Tibial artery (tissue), 4 donors: ENCODE measurements around the gene ABL1.
A peak's percentile ranks its signal among the peaks of the same experiment; 100 is the strongest.

Experiments
- DNase-seq, 2 donors: peaks; one replicate each; pipeline ENCODE4 v3.0.0-alpha.2; 2019
- H3K27ac ChIP-seq, 2 donors: fragments of 200-600 bp; sonication (generic) in 1 of 2; 1 replicate in 1 of 2; 2 replicates in 1 of 2; pipeline ENCODE4 v1.5.1; 2018 to 2019; ENCODE audit warnings: mild to moderate bottlenecking in 1 of 2
- H3K27me3 ChIP-seq, 2 donors: fragments of 200-600 bp; sonication (generic) in 1 of 2; one replicate each; pipeline versions ENCODE4 v1.5.1 to v1.6.0; 2016 to 2019
- H3K36me3 ChIP-seq, 3 donors: fragments of 200-600 bp; sonication (generic) in 2 of 3; one replicate each; pipeline ENCODE4 v1.5.1; 2016 to 2019; ENCODE audit warnings: mild to moderate bottlenecking in 2 of 3
- H3K4me1 ChIP-seq, 4 donors: fragments of 200-600 bp; sonication (generic) in 2 of 4; 1 replicate in 3 of 4; 2 replicates in 1 of 4; pipeline ENCODE4 v1.5.1; 2016 to 2019
- H3K4me3 ChIP-seq, 2 donors: fragments of 200-600 bp; sonication (generic) in 1 of 2; 1 replicate in 1 of 2; 2 replicates in 1 of 2; pipeline ENCODE4 v1.5.1; 2018 to 2019; ENCODE audit warnings: mild to moderate bottlenecking in 2 of 2
- H3K9me3 ChIP-seq, 3 donors: fragments of 200-600 bp; sonication (generic) in 1 of 3; one replicate each; pipeline ENCODE4 v1.5.1; 2016 to 2019
- CTCF ChIP-seq, 2 experiments: fragments of 200-600 bp in 1 of 2; fragments of 450-650 bp in 1 of 2; IDR thresholded peaks; one replicate each; pipeline ENCODE4 v1.5.1; 2017 to 2019; ENCODE audit warnings: antibody characterized with exemption in 2 of 2, mild to moderate bottlenecking in 1 of 2, moderate library complexity in 1 of 2
- intact Hi-C: fragments of 100-400 bp; cut with DNase I; formaldehyde crosslinking; loops from one replicate; pipeline ENCODE4 v1.15.0; 2023; ENCODE audit warnings: low total_unique reads

ABL1 gene

GRCh38 chr9:130911254-130912049 lies 76.4 kb downstream of the ABL1 start:
- no peak for DNase-seq
- no peak overlapping the region for H3K27ac ChIP-seq
- H3K4me1 ChIP-seq = peaks cover 0 to 8% (median 4%) of the 10 kb centered on the region in 4 donors
- no peaks in the 10 kb centered on the region for H3K9me3 ChIP-seq
- no peak overlapping the region for H3K4me3 ChIP-seq
- no peak for TF ChIP-seq CTCF (IDR thresholded peaks at IDR 0.05)
- intact Hi-C loops = no loop called here
- peaks cover 0 to 31% of the 10 kb centered on the region in 2 donors for H3K27me3 ChIP-seq
- no peaks in the 10 kb centered on the region for H3K36me3 ChIP-seq

DNA sequence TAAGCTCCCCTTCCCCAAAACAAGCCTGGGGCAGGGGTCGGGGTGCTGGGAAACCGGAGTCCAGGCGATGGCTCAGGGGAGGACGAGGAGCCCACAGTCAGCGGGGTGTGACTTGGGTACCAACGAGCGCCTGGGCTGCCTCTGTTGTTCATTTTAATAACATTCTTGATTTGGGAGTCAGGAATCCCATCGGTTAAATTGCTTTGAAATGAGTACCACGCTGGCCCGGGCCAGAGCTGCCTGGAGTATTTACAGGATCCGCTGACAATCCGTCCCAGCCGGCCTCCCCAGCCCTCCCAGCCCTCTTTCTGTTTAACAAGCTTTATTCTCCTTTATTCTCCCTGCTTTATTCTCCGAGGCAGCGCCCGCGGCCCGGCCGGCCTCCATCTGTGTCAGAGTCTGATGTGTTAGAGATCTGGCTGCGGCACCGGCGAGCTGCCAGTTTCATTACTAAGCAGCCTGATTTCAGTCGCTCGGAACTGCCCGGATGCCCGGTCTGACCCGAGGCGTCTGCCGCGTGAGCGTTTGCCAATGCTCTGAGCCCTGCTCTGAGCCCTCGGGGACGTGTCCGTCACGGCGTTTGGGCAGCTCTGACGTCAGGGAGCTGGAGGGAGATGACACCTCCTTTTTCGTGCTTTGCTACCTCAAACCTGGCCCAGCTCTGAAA lies 78.0 kb downstream of the ABL1 start:
- peak; percentile 58 to 86 for DNase-seq
- H3K27ac ChIP-seq = no peak overlapping the region

DNA sequence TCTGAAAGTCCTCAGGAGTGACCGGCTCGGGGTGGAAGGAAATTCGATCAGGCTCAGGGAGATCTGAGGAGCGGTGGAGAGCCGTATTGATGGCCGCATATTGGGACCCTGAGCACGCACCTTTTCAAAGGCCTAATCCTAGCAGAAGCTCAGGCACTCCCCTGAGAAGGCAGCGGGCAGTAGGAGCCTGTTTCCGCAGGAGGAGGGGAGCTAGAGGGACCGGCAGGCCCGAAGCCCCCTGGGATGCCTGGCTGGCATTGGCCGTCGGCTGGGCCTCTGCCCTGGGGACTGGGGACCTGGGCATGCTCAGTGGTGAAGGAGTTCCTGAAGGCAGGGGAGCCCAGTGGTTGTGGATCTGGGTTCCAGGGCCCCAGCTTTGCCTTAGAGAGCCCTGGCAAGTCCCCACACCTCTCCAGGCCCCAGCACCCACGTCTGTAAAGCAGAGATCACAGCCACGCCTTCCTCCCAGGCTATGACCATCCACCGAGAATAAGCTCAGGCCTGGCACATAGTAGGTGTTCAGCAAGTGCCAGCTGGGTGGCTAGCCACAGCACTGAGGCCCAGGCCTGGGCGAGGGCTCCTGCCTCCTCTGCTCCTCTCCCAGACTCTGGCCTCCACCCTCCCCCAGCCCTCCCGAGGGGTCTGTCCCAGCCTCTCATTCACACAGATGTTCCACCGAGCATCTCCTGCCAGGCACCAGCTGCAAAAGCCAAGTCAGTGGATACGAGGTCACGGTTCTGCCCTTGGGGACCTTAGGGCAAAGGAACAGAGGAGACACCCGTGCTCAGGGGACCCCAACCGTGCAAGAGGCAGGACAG lies 78.8 kb downstream of the ABL1 start:
- TF ChIP-seq CTCF (IDR thresholded peaks at IDR 0.05) = no peak
- Histone ChIP-seq H3K27ac (no peak overlapping the region), H3K36me3 (no peaks in the 10 kb centered on the region), H3K4me3 (peak overlapping the region in 1 of 2 donors; percentile 39), H3K9me3 (no peaks in the 10 kb centered on the region), H3K27me3 (peaks cover 0 to 38% of the 10 kb centered on the region in 2 donors), H3K4me1 (peaks cover 0 to 8% (median 5%) of the 10 kb centered on the region in 4 donors)
- no peak for DNase-seq
- intact Hi-C loops = no loop called here

More for the DNA sequence above, 78.0 kb downstream of the ABL1 start:
- Histone ChIP-seq H3K9me3 (no peaks in the 10 kb centered on the region), H3K36me3 (no peaks in the 10 kb centered on the region), H3K4me3 (peak overlapping the region; percentile 1 to 39), H3K4me1 (peaks cover 0 to 8% (median 4%) of the 10 kb centered on the region in 4 donors), H3K27me3 (peaks cover 0 to 36% of the 10 kb centered on the region in 2 donors)
- no peak for TF ChIP-seq CTCF (IDR thresholded peaks at IDR 0.05)
- intact Hi-C loops = no loop called here

GRCh38 chr9:130914417-130915095 lies 79.5 kb downstream of the ABL1 start:
- no peak for TF ChIP-seq CTCF (IDR thresholded peaks at IDR 0.05)
- H3K4me1 ChIP-seq = peaks cover 0 to 8% (median 5%) of the 10 kb centered on the region in 4 donors
- no peaks in the 10 kb centered on the region for H3K9me3 ChIP-seq
- H3K27ac ChIP-seq = no peak overlapping the region
- DNase-seq = no peak
- no peaks in the 10 kb centered on the region for H3K36me3 ChIP-seq
- no peak overlapping the region for H3K4me3 ChIP-seq
- peaks cover 0 to 40% of the 10 kb centered on the region in 2 donors for H3K27me3 ChIP-seq
- intact Hi-C loops = no loop called here

- TF ChIP-seq CTCF (IDR thresholded peaks at IDR 0.05) = no peak
- Histone ChIP-seq H3K27ac (no peak overlapping the region), H3K4me3 (no peak overlapping the region), H3K27me3 (peaks cover 0 to 45% of the 10 kb centered on the region in 2 donors), H3K9me3 (no peaks in the 10 kb centered on the region), H3K4me1 (peaks cover 0 to 8% (median 5%) of the 10 kb centered on the region in 4 donors), H3K36me3 (no peaks in the 10 kb centered on the region)
- DNase-seq = no peak
- intact Hi-C loops = no loop called here
These were observed 80.0 kb downstream of the ABL1 start for GRCh38 chr9:130915096-130915447.
